PC-9 (cell line): ENCODE results near the gene NLE1. TPM values are rescaled to one million over a fixed set of nuclear protein-coding genes. Genes with fewer than 3 reads are reported as not detected.

Experiments
- Bru-seq: library from RNA; stranded (reverse); fragments of 400-500 nt; gene quantifications from one replicate; lab custom pipeline; 2021; lab: Mats Ljungman, UMichigan
- BruChase-seq, 2 experiments: library from RNA; stranded (reverse); fragments of 400-500 nt; gene quantifications; one replicate each; lab custom pipeline; 2021; lab: Mats Ljungman, UMichigan
- BruUV-seq: library from RNA; stranded (reverse); fragments of 400-500 nt; replicated peaks from 2 replicates; lab custom pipeline; 2021; lab: Mats Ljungman, UMichigan
- CTCF ChIA-PET: fragments of 300-600 bp; sonication (Branson Sonifier 250); formaldehyde crosslinking; loops from one replicate; lab custom pipeline; 2022; ENCODE audit warnings: antibody characterized with exemption; lab: Charles Lee
- POLR2A ChIA-PET: fragments of 300-600 bp; sonication (Branson Sonifier 250); formaldehyde crosslinking; loops from one replicate; lab custom pipeline; 2022; ENCODE audit warnings: antibody characterized with exemption; ENCODE audit not compliant: unreplicated experiment; lab: Charles Lee
- DNase-seq, 2 experiments: peaks; one replicate each; pipeline versions ENCODE4 v3.0.0 to v3.0.0-alpha.2; 2015 to 2022; ENCODE audit warnings: mixed read lengths in 1 of 2
- H2AFZ ChIP-seq: fragments of 200-600 bp; sonication (generic); 2 replicates; pipeline ENCODE4 v1.8.1; 2017; ENCODE audit warnings: antibody characterized with exemption
- H3F3A ChIP-seq: fragments of 200-600 bp; sonication (generic); 2 replicates; pipeline ENCODE4 v1.8.1; 2017; ENCODE audit warnings: antibody characterized with exemption, mild to moderate bottlenecking, low read depth; ENCODE audit not compliant: insufficient read depth
- H3K27ac ChIP-seq: fragments of 200-600 bp; sonication (generic); 2 replicates; pipeline ENCODE4 v1.6.1; 2016; ENCODE audit warnings: mixed run types
- H3K27me3 ChIP-seq: fragments of 200-600 bp; sonication (generic); 2 replicates; pipeline ENCODE4 v1.6.1; 2016; ENCODE audit warnings: low read depth, mixed run types; ENCODE audit not compliant: insufficient read depth
- H3K36me3 ChIP-seq: fragments of 200-600 bp; sonication (generic); 2 replicates; pipeline ENCODE4 v1.6.1; 2016; ENCODE audit warnings: low read depth, mixed run types
- H3K4me1 ChIP-seq: fragments of 200-600 bp; sonication (generic); replicated peaks from 2 replicates; pipeline ENCODE4 v1.6.1; 2016; ENCODE audit warnings: mixed run types; ENCODE audit not compliant: insufficient read depth
- H3K4me2 ChIP-seq: fragments of 200-600 bp; sonication (generic); 2 replicates; pipeline ENCODE4 v1.6.1; 2017; ENCODE audit warnings: mixed run types
- H3K4me3 ChIP-seq: fragments of 200-600 bp; sonication (generic); 2 replicates; pipeline ENCODE4 v1.6.1; 2016; ENCODE audit warnings: mixed run types
- H3K79me2 ChIP-seq: fragments of 200-600 bp; sonication (generic); 2 replicates; pipeline ENCODE4 v1.6.1; 2017; ENCODE audit warnings: low read depth, mixed run types
- H3K9me2 ChIP-seq: fragments of 200-600 bp; sonication (generic); 2 replicates; pipeline ENCODE4 v1.8.1; 2017; ENCODE audit warnings: mild to moderate bottlenecking; ENCODE audit not compliant: insufficient read depth
- H3K9me3 ChIP-seq: fragments of 200-600 bp; sonication (generic); 2 replicates; pipeline ENCODE4 v1.8.1; 2016; ENCODE audit warnings: low read depth; ENCODE audit not compliant: insufficient read depth
- H4K20me1 ChIP-seq: fragments of 200-600 bp; sonication (generic); 2 replicates; pipeline ENCODE4 v1.8.1; 2017; ENCODE audit not compliant: insufficient read depth
- EZH2 ChIP-seq: fragments of 200-600 bp; sonication (generic); IDR thresholded peaks from 2 replicates; pipeline ENCODE4 v1.8.0; 2017; ENCODE audit warnings: antibody characterized with exemption, low read depth
- intact Hi-C: fragments of 100-400 bp; cut with micrococcal nuclease; formaldehyde crosslinking; loops from one replicate; pipeline ENCODE4 v1.10.0; 2022; ENCODE audit not compliant: unreplicated experiment
- long read RNA-seq: library from polyadenylated mRNA; stranded (forward); transcript quantifications from one replicate; pipeline ENCODE4 v2.0.0, GENCODE V29; 2022
- total RNA-seq: library from RNA; stranded (reverse); gene quantifications from 2 replicates; pipeline ENCODE4 v1.2.3, GENCODE V29; 2021
- TF ChIP-seq, protein P1 (sequence below): fragments of 200-600 bp; sonication (generic); conservative IDR thresholded peaks from 2 replicates; pipeline ENCODE4 v1.6.1; 2017; ENCODE audit warnings: mixed run types, antibody characterized with exemption, mild to moderate bottlenecking, moderate library complexity

NLE1 gene
- 16.4 and 20.8 TPM in 2 replicates for total RNA-seq
- percentile 55 among the genes with signal in this experiment for Bru-seq, nascent RNA
- percentile 44 among the genes with signal in this experiment for BruChase-seq, experiment 1, labeled RNA remaining after a 2-hour chase
- BruChase-seq, experiment 2, labeled RNA remaining after a 6-hour chase, result percentile 60 among the genes with signal in this experiment
- long read RNA-seq, transcript NLE1-202 (13 exons, 2,588 nt), result major isoform, 8 of 9 reads
- long read RNA-seq, partial matches to known transcripts, result 1 of 9 reads
- long read RNA-seq, other reads (novel, unspliced or antisense), result 0 of 9 reads

DNA sequence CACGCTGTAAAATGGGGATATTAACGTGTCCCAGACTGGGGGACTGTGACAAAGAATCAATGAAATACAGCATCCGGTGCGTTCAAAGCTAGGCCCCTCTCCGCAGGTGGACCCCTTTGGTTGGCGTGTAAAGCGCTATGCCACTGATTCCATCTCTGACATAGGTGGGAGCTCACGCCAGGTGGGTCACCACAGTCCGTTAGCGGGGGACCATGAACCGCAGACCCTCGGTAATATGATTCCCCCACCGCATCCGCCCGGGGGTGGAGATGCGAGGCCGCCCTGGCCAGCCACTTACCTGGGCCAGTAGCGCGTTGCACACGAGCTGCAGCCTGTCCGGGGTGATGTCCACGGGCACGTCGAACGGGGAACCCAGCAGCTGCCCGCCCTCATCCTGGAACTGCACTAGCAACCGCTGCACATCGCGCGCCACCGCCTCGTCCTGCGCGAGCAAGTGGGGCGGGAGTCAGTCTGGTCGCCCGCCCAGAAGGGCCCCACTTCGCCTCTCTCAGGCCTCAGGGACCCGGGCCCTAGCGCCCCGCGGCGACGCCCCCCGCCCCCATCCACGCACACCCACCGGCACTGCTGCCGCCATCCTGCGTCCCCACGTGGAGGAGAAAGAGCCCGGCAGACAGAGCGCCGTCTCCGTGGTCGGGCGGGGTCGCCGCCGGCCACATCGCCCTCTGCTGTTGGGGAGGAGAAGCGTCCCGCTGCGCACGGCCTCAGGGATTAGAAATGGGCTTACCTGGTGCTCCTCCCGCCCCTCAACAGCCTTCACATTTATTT, at the start of gene NLE1:
Gene NLE1 (minus strand): TSS at position 623 of the 786 bp plus-strand sequence. CDS start 28 bp downstream, at position 595.
- BruUV-seq, result no TSS peak
- ChIA-PET CTCF (no interaction called here), POLR2A (no interaction called here)
- Histone ChIP-seq H2AFZ (peak within 1 kb of the TSS; percentile 100), H3F3A (no peaks in the 10 kb centered on the region), H3K79me2 (peaks cover 23% of the 10 kb centered on the region), H3K4me1 (peaks cover 6% of the 10 kb centered on the region), H3K9me3 (no peaks in the 10 kb centered on the region), H3K27ac (no peak within 1 kb of the TSS), H3K36me3 (0 out of 2 replicates have a peak, but pooled peaks cover 2% of the 10 kb centered on the region), H3K4me3 (peak within 1 kb of the TSS; percentile 100), H3K4me2 (peak within 1 kb of the TSS; percentile 76), H3K9me2 (no peaks in the 10 kb centered on the region), H4K20me1 (no peaks in the 10 kb centered on the region), H3K27me3 (peaks cover 10% of the 10 kb centered on the region; the same call in 1 of the 2 replicates)
- intact Hi-C loops, result loop anchor here (5.0 to 10.0 kb wide), 5 partner anchors 100 to 390 kb away; partner anchors contain the start of genes SLFN12 and SLFN5
- TF ChIP-seq EZH2, result no peak
- TF ChIP-seq, protein P1, sequence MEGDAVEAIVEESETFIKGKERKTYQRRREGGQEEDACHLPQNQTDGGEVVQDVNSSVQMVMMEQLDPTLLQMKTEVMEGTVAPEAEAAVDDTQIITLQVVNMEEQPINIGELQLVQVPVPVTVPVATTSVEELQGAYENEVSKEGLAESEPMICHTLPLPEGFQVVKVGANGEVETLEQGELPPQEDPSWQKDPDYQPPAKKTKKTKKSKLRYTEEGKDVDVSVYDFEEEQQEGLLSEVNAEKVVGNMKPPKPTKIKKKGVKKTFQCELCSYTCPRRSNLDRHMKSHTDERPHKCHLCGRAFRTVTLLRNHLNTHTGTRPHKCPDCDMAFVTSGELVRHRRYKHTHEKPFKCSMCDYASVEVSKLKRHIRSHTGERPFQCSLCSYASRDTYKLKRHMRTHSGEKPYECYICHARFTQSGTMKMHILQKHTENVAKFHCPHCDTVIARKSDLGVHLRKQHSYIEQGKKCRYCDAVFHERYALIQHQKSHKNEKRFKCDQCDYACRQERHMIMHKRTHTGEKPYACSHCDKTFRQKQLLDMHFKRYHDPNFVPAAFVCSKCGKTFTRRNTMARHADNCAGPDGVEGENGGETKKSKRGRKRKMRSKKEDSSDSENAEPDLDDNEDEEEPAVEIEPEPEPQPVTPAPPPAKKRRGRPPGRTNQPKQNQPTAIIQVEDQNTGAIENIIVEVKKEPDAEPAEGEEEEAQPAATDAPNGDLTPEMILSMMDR, result peak; percentile 85
- peak; percentile 49 to 79 for DNase-seq

DNA sequence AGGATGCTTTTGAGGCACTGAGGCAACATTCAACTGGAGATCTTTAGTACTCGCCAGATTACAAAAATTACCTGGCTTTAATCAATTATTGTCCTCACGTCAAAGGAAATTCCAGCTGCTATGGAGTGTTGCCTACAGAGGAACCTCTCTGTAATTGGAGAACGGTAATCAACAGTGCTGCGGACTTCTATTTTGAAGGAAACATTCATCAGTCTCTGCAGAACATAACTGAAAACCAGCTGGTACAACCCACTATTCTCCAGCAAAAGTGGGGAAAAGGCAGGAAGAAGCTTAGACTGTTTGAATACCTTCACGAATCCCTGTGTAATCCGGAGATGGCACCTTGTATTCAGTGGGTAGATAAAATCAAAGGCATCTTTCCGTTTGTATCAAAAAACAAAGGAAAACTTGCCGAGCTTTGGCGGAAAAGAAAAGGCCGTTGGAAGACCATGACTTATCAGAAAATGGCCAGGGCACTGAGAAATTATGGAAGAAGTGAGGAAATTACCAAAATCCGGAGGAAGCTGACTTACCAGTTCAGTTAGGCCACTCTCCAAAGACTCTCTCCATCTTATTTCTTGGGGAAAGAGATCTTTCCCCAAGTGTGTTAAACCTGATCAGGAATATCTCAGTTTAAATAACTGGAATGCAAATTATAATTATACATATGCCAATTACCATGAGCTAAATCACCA, 49.0 kb upstream of the NLE1 start:
- no peak for TF ChIP-seq EZH2
- TF ChIP-seq, protein P1, result no peak
- no peak for DNase-seq
- Histone ChIP-seq H2AFZ (no peak overlapping the region), H3K4me2 (no peak overlapping the region), H3K4me3 (no peak overlapping the region), H3F3A (no peaks in the 10 kb centered on the region), H3K27me3 (peaks cover 35% of the 10 kb centered on the region), H3K9me2 (no peaks in the 10 kb centered on the region), H3K9me3 (no peaks in the 10 kb centered on the region), H3K79me2 (no peaks in the 10 kb centered on the region), H3K36me3 (no peaks in the 10 kb centered on the region), H3K4me1 (no peaks in the 10 kb centered on the region), H3K27ac (no peak overlapping the region), H4K20me1 (no peaks in the 10 kb centered on the region)
- intact Hi-C loops, result no loop called here
- ChIA-PET CTCF (no interaction called here), POLR2A (no interaction called here)
- no TSS peak for BruUV-seq

DNA sequence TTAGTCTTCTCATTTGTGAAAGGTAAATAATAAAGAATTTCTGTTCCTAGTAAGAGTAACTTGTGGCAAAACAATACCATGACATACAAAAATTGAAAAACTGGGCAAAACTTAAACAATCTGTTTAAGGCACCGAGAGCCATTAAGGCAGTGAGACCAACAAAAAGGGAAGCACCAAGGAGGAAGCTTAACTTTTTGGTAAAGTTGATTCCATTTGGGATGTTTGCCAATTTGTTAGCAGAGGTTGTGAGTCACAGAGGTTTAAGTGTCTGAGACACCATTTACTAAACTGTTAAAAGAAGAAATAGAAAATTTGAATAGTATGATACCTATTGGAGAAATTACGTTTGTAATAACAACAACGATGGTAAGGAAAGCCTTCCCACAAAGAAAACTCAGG, 47.2 kb upstream of the NLE1 start:
- no peaks in the 10 kb centered on the region for H3K36me3 ChIP-seq
- TF ChIP-seq, protein P1, result no peak
- no peak for TF ChIP-seq EZH2
- no peak overlapping the region for H2AFZ ChIP-seq
- no peak overlapping the region for H3K4me3 ChIP-seq
- no TSS peak for BruUV-seq
- H3K9me3 ChIP-seq, result no peaks in the 10 kb centered on the region
- no peaks in the 10 kb centered on the region for H3K9me2 ChIP-seq
- CTCF ChIA-PET, result no interaction called here
- H3K27ac ChIP-seq, result no peak overlapping the region
- intact Hi-C loops, result no loop called here
- no peak for DNase-seq
- POLR2A ChIA-PET, result interaction anchor here (0.6 kb wide), 1 partner anchor 136 kb away, joined by 4 read pairs; no protein-coding TSS in a partner anchor
- no peaks in the 10 kb centered on the region for H3F3A ChIP-seq
- no peaks in the 10 kb centered on the region for H3K4me1 ChIP-seq
- no peaks in the 10 kb centered on the region for H4K20me1 ChIP-seq
- no peak overlapping the region for H3K4me2 ChIP-seq
- peaks cover 52% of the 10 kb centered on the region for H3K27me3 ChIP-seq
- no peaks in the 10 kb centered on the region for H3K79me2 ChIP-seq
